ENCODE measurements around the gene OR1E2. TPM values are rescaled to one million over a fixed set of nuclear protein-coding genes. Genes with fewer than 3 reads are reported as not detected.

The OR1E2 gene
- not detected for total RNA-seq
- not detected for polyA plus RNA-seq
- long read RNA-seq, donor 1: 0 reads
- long read RNA-seq, donor 2: 0 reads

GRCh38 chr17:3433741-3434140 lies at the start of gene OR1E2:
Gene OR1E2, minus strand, starts transcription at chr17:3433841. Its CDS starts 0 bp downstream, at chr17:3433841.
- Histone ChIP-seq H3K27ac (no peak within 1 kb of the TSS), H3K27me3 (replicated peaks in 1 of 7) (peaks cover 0 to 24% (median 0%) of the 10 kb centered on the region in 7 donors), H3K4me3 (no peak within 1 kb of the TSS), H3K9me3 (peaks cover 0 to 18% (median 2%) of the 10 kb centered on the region in 8 donors), H3K4me1 (no peaks in the 10 kb centered on the region), H3K36me3 (no peaks in the 10 kb centered on the region)
- no peak for DNase-seq
- 75 to 85% (median 78%) methylated on average over 3 of the region's 3 CpGs for WGBS, 5 donors
- no peak for TF ChIP-seq POLR2AphosphoS5 (IDR thresholded peaks at IDR 0.05)
- no peak for TF ChIP-seq POLR2A (IDR thresholded peaks at IDR 0.05)
- no peak for TF ChIP-seq CTCF (IDR thresholded peaks at IDR 0.05 in 8 of 11, conservative IDR thresholded peaks at IDR 0.05 in 3 of 11)
- intact Hi-C loops (cut with DNase I; ENCODE audit: low total_unique reads): no loop called here

GRCh38 chr17:3482852-3483251 lies 49.2 kb upstream of the OR1E2 start:
- whole genome bisulfite sequencing, 5 donors: 56 to 75% (median 61%) methylated on average over 3 of the region's 3 CpGs
- TF ChIP-seq POLR2A (IDR thresholded peaks at IDR 0.05): no peak
- TF ChIP-seq POLR2AphosphoS5 (IDR thresholded peaks at IDR 0.05): no peak
- TF ChIP-seq CTCF (IDR thresholded peaks at IDR 0.05 in 8 of 11, conservative IDR thresholded peaks at IDR 0.05 in 3 of 11): no peak
- Histone ChIP-seq H3K4me1 (no peaks in the 10 kb centered on the region), H3K9me3 (no peaks in the 10 kb centered on the region), H3K36me3 (no peaks in the 10 kb centered on the region), H3K27me3 (replicated peaks in 1 of 7) (peaks cover 0 to 24% (median 0%) of the 10 kb centered on the region in 7 donors), H3K27ac (no peak overlapping the region), H3K4me3 (no peak overlapping the region)
- no peak for DNase-seq
- intact Hi-C loops (cut with DNase I; ENCODE audit: low total_unique reads): no loop called here

- H3K27ac ChIP-seq: no peak overlapping the region
- WGBS, 5 donors: 88 to 94% (median 89%) methylated on average over 3 of the region's 3 CpGs
- DNase-seq: no peak
- H3K4me3 ChIP-seq: no peak overlapping the region
- peaks cover 0 to 5% (median 0%) of the 10 kb centered on the region in 6 donors for H3K4me1 ChIP-seq
- no peaks in the 10 kb centered on the region for H3K9me3 ChIP-seq
- H3K36me3 ChIP-seq: no peaks in the 10 kb centered on the region
- intact Hi-C loops (cut with DNase I; ENCODE audit: low total_unique reads): no loop called here
- no peak for TF ChIP-seq CTCF (IDR thresholded peaks at IDR 0.05 in 8 of 11, conservative IDR thresholded peaks at IDR 0.05 in 3 of 11)
- TF ChIP-seq POLR2A (IDR thresholded peaks at IDR 0.05): no peak
- TF ChIP-seq POLR2AphosphoS5 (IDR thresholded peaks at IDR 0.05): no peak
- H3K27me3 ChIP-seq (replicated peaks in 1 of 7): peaks cover 0 to 14% (median 0%) of the 10 kb centered on the region in 7 donors
These were observed 46.3 kb upstream of the OR1E2 start for GRCh38 chr17:3479988-3480387.

- Histone ChIP-seq H3K9me3 (peaks cover 0 to 3% (median 0%) of the 10 kb centered on the region in 8 donors), H3K4me3 (peak within 1 kb of the TSS; percentile 19 to 65 (median 26)), H3K4me1 (peaks cover 0 to 11% (median 0%) of the 10 kb centered on the region in 6 donors), H3K36me3 (no peaks in the 10 kb centered on the region), H3K27ac (peak within 1 kb of the TSS; percentile 12 to 70 (median 36)), H3K27me3 (replicated peaks in 1 of 7) (peaks cover 0 to 4% (median 0%) of the 10 kb centered on the region in 7 donors)
- intact Hi-C loops (cut with DNase I; ENCODE audit: low total_unique reads): no loop called here
- TF ChIP-seq CTCF (IDR thresholded peaks at IDR 0.05 in 8 of 11, conservative IDR thresholded peaks at IDR 0.05 in 3 of 11): no peak
- TF ChIP-seq POLR2AphosphoS5 (IDR thresholded peaks at IDR 0.05): no peak
- no peak for TF ChIP-seq POLR2A (IDR thresholded peaks at IDR 0.05)
- DNase-seq: no peak
- WGBS, 5 donors: 51 to 70% (median 53%) methylated on average over 7 of the region's 7 CpGs
These were observed 42.4 kb upstream of the OR1E2 start, which contains the start of gene ASPA for GRCh38 chr17:3475812-3476610. Gene ASPA, plus strand, starts transcription at chr17:3475997. Its CDS starts 163 bp downstream, at chr17:3476160.
